ENCODE data around the gene RYR1. TPM values are rescaled to one million over a fixed set of nuclear protein-coding genes. Genes with fewer than 3 reads are reported as not detected.

The RYR1 gene
- total RNA-seq, 4 donors from 2014 or later: 0.82 to 1.6 (median 1.5) TPM

DNA sequence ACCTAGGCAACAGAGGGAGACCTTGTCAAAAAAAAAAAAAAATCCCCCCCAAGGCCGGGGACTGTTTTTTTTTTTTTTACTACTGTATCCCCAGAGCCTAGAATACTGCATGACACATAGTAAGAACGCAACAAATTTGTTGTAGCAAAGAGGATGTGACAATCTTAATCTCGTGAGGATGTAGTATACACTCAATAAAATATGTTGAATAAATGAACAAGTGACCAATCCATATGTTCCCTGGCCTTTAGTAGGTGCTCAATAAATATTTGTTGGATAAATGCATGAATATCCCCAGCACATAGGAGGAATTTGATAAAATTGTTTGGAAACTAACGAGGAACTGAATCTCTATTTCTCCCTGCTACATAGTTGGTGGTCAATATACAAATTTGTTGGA is 108.5 kb downstream of the RYR1 start:
- ATAC-seq: no peak
- no peak overlapping the region for H3K27ac ChIP-seq
- H3K27me3 ChIP-seq: no peaks in the 10 kb centered on the region
- no peaks in the 10 kb centered on the region for H3K9me3 ChIP-seq
- 80 to 88% methylated on average over 4 of the region's 4 CpGs for WGBS, 2 donors (ENCODE audit: low coverage in 1 of 2)
- no peaks in the 10 kb centered on the region for H3K36me3 ChIP-seq
- TF ChIP-seq, protein P1, sequence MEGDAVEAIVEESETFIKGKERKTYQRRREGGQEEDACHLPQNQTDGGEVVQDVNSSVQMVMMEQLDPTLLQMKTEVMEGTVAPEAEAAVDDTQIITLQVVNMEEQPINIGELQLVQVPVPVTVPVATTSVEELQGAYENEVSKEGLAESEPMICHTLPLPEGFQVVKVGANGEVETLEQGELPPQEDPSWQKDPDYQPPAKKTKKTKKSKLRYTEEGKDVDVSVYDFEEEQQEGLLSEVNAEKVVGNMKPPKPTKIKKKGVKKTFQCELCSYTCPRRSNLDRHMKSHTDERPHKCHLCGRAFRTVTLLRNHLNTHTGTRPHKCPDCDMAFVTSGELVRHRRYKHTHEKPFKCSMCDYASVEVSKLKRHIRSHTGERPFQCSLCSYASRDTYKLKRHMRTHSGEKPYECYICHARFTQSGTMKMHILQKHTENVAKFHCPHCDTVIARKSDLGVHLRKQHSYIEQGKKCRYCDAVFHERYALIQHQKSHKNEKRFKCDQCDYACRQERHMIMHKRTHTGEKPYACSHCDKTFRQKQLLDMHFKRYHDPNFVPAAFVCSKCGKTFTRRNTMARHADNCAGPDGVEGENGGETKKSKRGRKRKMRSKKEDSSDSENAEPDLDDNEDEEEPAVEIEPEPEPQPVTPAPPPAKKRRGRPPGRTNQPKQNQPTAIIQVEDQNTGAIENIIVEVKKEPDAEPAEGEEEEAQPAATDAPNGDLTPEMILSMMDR (IDR thresholded peaks at IDR 0.05): no peak
- TF ChIP-seq POLR2A (IDR thresholded peaks at IDR 0.05) (no peak), POLR2AphosphoS5 (IDR thresholded peaks at IDR 0.05) (no peak), EP300 (IDR thresholded peaks at IDR 0.05) (no peak)
- peaks cover 0 to 32% (median 0%) of the 10 kb centered on the region in 3 donors for H3K4me1 ChIP-seq
- no peak overlapping the region for H3K4me3 ChIP-seq

- Histone ChIP-seq H3K4me1 (peaks cover 0 to 27% (median 0%) of the 10 kb centered on the region in 3 donors), H3K4me3 (no peak overlapping the region), H3K9me3 (no peaks in the 10 kb centered on the region), H3K27me3 (no peaks in the 10 kb centered on the region), H3K36me3 (no peaks in the 10 kb centered on the region), H3K27ac (peak overlapping the region in 1 of 4 donors; percentile 60)
- no peak for TF ChIP-seq POLR2A (IDR thresholded peaks at IDR 0.05)
- no peak for TF ChIP-seq POLR2AphosphoS5 (IDR thresholded peaks at IDR 0.05)
- TF ChIP-seq, protein P1 (IDR thresholded peaks at IDR 0.05): no peak
- no peak for TF ChIP-seq EP300 (IDR thresholded peaks at IDR 0.05)
- peak; percentile 12 for ATAC-seq
- 40% methylated on average over 1 of the region's 19 CpGs; no CpG with 5 or more reads in 1 of the 2 donors for WGBS, 2 donors (ENCODE audit: low coverage in 1 of 2)
Observed at GRCh38 chr19:38543286-38543806, 109.9 kb downstream of the RYR1 start.

- Histone ChIP-seq H3K27me3 (no peaks in the 10 kb centered on the region), H3K4me3 (no peak overlapping the region), H3K27ac (peak overlapping the region in 1 of 4 donors; percentile 60), H3K9me3 (no peaks in the 10 kb centered on the region), H3K36me3 (no peaks in the 10 kb centered on the region), H3K4me1 (peaks cover 0 to 20% (median 0%) of the 10 kb centered on the region in 3 donors)
- 25 to 40% methylated on average over 2 to 15 of the region's 21 CpGs for WGBS, 2 donors (ENCODE audit: low coverage in 1 of 2)
- peak; percentile 85 for ATAC-seq
- TF ChIP-seq EP300 (IDR thresholded peaks at IDR 0.05): no peak
- TF ChIP-seq, protein P1 (IDR thresholded peaks at IDR 0.05): peak in 3 of 4 experiments; percentile 43 to 67 (median 51)
Observed at GRCh38 chr19:38543807-38544568, 110.5 kb downstream of the RYR1 start.

- no peaks in the 10 kb centered on the region for H3K9me3 ChIP-seq
- no peaks in the 10 kb centered on the region for H3K27me3 ChIP-seq
- H3K27ac ChIP-seq: peak overlapping the region in 1 of 4 donors; percentile 60
- no peak overlapping the region for H3K4me3 ChIP-seq
- H3K36me3 ChIP-seq: no peaks in the 10 kb centered on the region
- WGBS, 2 donors (ENCODE audit: low coverage in 1 of 2): 30 to 35% methylated on average over 5 to 6 of the region's 6 CpGs
- peaks cover 0 to 16% (median 0%) of the 10 kb centered on the region in 3 donors for H3K4me1 ChIP-seq
- TF ChIP-seq, protein P1 (IDR thresholded peaks at IDR 0.05): no peak
- TF ChIP-seq EP300 (IDR thresholded peaks at IDR 0.05): no peak
- TF ChIP-seq POLR2AphosphoS5 (IDR thresholded peaks at IDR 0.05): no peak
- no peak for TF ChIP-seq POLR2A (IDR thresholded peaks at IDR 0.05)
- no peak for ATAC-seq
Observed at GRCh38 chr19:38544569-38545315, 111.3 kb downstream of the RYR1 start.

All from gastroesophageal sphincter (tissue), 4 donors.